Measurements from ENCODE around the gene GORASP2. TPM values are rescaled to one million over a fixed set of nuclear protein-coding genes. Genes with fewer than 3 reads are reported as not detected.

GORASP2 gene
- total RNA-seq, 1 donor from 2014 or later = 61.5 TPM

DNA sequence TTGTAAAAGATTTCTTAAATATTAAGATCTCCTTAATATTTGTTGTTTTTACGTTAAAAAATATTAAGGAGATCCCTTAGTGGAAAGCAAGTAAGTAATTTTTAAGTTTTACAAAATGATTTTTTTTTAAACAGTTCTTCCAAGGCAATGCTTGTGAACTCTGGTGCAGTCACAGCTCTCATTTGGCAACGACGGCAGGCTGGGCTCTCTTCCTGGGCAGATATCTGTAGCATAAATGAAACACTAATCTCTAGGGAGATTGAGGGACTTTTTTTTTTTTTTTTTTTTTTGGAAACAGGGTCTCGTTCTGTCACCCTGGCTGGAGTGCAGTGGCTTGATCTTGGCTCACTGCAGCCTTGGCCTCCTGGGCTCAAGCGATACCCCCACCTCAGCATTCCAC, 38.5 kb downstream of the GORASP2 start:
- no peaks in the 10 kb centered on the region for H3K4me1 ChIP-seq
- H3K27ac ChIP-seq (replicated peaks) = no peak overlapping the region
- intact Hi-C loops (cut with micrococcal nuclease) = no loop called here
- no peak for DNase-seq
- H3K4me3 ChIP-seq = no peak overlapping the region
- TF ChIP-seq, protein P1, sequence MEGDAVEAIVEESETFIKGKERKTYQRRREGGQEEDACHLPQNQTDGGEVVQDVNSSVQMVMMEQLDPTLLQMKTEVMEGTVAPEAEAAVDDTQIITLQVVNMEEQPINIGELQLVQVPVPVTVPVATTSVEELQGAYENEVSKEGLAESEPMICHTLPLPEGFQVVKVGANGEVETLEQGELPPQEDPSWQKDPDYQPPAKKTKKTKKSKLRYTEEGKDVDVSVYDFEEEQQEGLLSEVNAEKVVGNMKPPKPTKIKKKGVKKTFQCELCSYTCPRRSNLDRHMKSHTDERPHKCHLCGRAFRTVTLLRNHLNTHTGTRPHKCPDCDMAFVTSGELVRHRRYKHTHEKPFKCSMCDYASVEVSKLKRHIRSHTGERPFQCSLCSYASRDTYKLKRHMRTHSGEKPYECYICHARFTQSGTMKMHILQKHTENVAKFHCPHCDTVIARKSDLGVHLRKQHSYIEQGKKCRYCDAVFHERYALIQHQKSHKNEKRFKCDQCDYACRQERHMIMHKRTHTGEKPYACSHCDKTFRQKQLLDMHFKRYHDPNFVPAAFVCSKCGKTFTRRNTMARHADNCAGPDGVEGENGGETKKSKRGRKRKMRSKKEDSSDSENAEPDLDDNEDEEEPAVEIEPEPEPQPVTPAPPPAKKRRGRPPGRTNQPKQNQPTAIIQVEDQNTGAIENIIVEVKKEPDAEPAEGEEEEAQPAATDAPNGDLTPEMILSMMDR (IDR thresholded peaks at IDR 0.05; ENCODE audit: borderline replicate concordance) = no peak
- peaks cover 46% of the 10 kb centered on the region for H3K36me3 ChIP-seq
- no peaks in the 10 kb centered on the region for H3K27me3 ChIP-seq (ENCODE audit: low read depth)
- no peaks in the 10 kb centered on the region for H3K9me3 ChIP-seq (replicated peaks)

DNA sequence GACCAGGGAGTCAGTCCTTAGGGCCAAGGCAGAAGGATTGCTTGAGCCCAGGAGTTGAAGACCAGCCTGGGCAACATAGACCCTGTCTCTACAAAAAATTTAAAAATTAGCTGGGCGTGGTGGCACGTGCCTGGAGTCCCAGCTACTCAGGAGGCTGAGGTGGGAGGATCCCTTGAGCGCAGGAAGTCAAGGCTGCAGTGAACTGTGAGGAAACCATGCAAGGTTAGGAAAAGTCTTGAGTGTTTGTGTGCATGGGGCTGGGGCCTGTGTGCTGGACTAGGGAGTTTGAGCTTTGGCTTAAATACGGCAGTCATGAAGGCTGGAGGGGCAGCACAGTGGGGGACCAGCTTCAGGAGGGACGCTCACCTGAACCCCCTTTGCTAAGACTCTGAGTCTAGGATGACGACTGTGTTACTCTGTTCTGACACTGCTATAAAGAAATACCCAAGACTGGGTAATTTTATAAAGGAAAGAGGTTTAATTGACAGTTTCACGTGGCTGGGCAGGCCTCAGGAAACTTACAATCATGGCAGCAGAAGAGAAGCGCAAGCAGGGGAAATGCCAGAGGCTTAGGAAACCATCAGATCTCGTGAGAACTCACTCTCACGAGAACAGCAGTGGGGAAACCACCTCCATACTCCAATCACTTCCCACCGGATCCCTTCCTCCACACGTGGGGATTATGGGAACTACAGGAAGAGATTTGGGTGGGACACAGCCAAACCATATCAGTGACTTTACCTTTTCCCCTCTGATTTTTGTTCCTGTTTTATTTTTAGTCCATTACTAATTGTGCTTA, 39.4 kb downstream of the GORASP2 start:
- no peak for DNase-seq
- Histone ChIP-seq H3K27ac (replicated peaks) (no peak overlapping the region), H3K9me3 (replicated peaks) (no peaks in the 10 kb centered on the region), H3K4me1 (no peaks in the 10 kb centered on the region), H3K36me3 (peaks cover 39% of the 10 kb centered on the region), H3K4me3 (no peak overlapping the region), H3K27me3 (ENCODE audit: low read depth) (no peaks in the 10 kb centered on the region)
- TF ChIP-seq, protein P1 (IDR thresholded peaks at IDR 0.05; ENCODE audit: borderline replicate concordance) = no peak
- intact Hi-C loops (cut with micrococcal nuclease) = no loop called here

DNA sequence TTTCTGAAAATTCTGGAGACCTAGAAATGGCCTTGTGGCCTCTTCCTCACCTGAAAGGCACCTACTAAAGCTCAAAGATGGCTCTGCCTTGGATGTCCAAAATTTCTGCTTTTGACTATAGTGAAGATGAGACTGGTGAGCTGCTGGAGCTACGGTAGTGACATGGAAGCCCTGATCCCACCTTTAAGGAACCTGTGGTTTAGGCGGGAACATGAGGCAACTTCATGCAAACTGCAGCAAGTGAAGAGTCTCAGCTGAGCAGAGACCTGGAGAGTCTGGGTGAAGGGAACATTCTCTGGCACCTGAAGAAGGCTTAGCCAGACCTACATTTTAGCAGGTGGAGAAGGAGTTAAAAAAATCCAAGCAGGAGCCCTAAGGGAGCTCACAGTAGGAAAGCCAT, 40.0 kb downstream of the GORASP2 start:
- TF ChIP-seq, protein P1 (IDR thresholded peaks at IDR 0.05; ENCODE audit: borderline replicate concordance) = no peak
- Histone ChIP-seq H3K36me3 (peaks cover 32% of the 10 kb centered on the region), H3K27me3 (ENCODE audit: low read depth) (no peaks in the 10 kb centered on the region), H3K4me1 (peaks cover 5% of the 10 kb centered on the region), H3K9me3 (replicated peaks) (no peaks in the 10 kb centered on the region), H3K27ac (replicated peaks) (no peak overlapping the region), H3K4me3 (no peak overlapping the region)
- intact Hi-C loops (cut with micrococcal nuclease) = no loop called here
- DNase-seq = no peak

DNA sequence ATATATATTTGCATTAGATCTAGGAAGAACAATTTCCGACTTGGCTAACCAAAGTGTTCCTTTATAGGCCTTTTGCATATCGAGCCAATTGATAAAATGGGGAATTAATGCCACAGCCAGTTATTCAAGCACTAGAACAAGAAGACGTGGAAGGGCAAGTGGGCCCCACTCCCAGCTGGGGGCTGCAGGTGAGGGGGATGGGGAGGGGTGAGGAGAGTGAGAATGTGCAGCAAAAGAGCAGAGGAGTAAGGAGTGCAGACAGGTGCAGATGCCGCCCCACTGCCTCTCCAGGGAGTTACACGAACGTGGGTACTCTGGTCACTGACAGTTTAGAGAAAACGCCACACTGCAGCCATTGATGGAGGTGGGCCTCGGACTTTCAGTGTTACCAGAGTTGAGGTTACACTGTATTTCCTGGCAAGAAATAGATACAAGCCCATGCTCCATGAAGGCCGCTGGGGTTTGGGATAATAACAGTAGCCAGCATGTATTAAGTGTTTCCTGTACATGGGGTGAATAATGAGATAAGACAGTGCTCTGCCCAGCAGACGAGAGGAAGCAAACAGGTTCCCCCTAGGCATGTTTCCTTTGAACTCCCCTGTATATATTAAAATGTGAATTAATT, 40.9 kb downstream of the GORASP2 start:
- Histone ChIP-seq H3K27me3 (ENCODE audit: low read depth) (no peaks in the 10 kb centered on the region), H3K27ac (replicated peaks) (no peak overlapping the region), H3K4me1 (peaks cover 7% of the 10 kb centered on the region), H3K4me3 (no peak overlapping the region), H3K9me3 (replicated peaks) (no peaks in the 10 kb centered on the region), H3K36me3 (peaks cover 23% of the 10 kb centered on the region)
- DNase-seq = no peak
- TF ChIP-seq, protein P1 (IDR thresholded peaks at IDR 0.05; ENCODE audit: borderline replicate concordance) = no peak
- intact Hi-C loops (cut with micrococcal nuclease) = loop anchor here (10.0 kb wide), 1 partner anchor 185 kb away; no protein-coding TSS in a partner anchor

DNA sequence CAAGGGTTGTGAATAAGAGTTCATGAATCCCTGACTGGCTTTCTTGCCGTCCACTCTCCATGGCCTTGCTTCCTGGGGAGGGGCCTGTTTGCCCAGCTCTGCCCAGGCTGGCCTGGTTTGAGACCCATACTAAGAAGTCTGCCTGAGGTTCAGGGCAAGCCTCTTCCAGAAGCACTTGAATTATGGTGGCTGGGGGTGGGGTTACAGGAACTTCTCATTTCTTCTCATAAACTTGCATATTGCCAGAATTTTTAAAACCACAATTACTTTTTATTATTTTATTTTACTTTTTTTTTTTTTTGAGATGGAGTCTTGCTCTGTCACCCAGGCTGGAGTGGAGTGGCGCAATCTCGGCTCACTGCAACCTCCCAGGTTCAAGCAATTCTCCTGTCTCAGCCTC, 42.0 kb downstream of the GORASP2 start:
- Histone ChIP-seq H3K27me3 (ENCODE audit: low read depth) (no peaks in the 10 kb centered on the region), H3K4me3 (no peak overlapping the region), H3K9me3 (replicated peaks) (no peaks in the 10 kb centered on the region), H3K27ac (replicated peaks) (no peak overlapping the region), H3K36me3 (peaks cover 12% of the 10 kb centered on the region), H3K4me1 (peaks cover 7% of the 10 kb centered on the region)
- no peak for DNase-seq
- intact Hi-C loops (cut with micrococcal nuclease) = loop anchor here (10.0 kb wide), 1 partner anchor 184 kb away; no protein-coding TSS in a partner anchor
- TF ChIP-seq, protein P1 (IDR thresholded peaks at IDR 0.05; ENCODE audit: borderline replicate concordance) = no peak

Data from left ventricle myocardium inferior (tissue), 1 donor.